ENCODE measurements around the gene RAB44.
A peak's percentile ranks its signal among the peaks of the same experiment; 100 is the strongest.

The RAB44 gene

DNA sequence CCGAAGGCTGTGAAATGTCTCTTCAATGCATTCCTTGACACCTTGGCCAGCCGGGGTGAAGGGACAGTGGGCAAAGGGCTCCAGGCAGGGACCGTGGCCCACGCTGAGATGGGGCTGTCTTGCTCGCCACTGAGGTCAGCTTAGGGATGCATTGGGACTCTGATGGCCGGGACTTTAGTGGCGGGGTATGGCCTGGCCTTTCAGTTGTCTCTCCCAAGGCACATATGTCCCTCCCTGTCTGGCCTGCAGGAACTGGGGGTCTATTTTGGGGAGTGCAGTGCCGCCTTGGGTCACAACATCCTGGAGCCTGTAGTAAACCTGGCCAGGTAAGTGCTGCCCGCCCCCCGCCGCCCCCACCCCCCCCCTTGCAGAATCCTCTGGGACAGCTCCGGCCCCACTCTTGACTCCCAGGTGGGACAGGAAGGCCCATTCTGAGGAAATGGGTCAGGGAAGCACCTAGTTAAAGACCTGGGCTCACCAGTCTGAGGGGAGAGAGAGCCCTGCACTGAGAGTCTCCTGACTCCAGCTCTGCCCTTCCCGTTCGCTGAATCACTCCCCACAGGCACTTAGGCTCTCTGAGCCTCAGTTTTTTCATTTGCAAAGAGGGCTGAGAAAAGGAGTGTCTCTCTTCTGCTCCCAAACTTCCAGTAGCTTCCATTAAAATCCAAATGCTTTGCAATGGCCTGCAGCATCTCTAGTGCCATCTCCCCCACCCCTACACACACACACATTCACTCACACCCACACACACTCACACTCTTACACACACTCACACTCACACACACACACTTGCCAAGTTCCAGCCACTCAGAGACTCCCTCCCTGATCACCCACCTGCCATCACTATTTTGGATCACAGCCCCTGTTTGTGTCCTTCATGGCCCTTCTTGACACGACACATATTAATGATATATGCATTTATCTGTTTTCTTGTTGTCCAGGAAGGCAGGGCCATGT, 33.1 kb downstream of the RAB44 start:
- DNase-seq (ENCODE audit: extremely low read depth, low read depth) = no peak
- H3K4me3 ChIP-seq (replicated peaks; ENCODE audit: low read depth, low read length) = no peak overlapping the region
- TF ChIP-seq, protein P1, sequence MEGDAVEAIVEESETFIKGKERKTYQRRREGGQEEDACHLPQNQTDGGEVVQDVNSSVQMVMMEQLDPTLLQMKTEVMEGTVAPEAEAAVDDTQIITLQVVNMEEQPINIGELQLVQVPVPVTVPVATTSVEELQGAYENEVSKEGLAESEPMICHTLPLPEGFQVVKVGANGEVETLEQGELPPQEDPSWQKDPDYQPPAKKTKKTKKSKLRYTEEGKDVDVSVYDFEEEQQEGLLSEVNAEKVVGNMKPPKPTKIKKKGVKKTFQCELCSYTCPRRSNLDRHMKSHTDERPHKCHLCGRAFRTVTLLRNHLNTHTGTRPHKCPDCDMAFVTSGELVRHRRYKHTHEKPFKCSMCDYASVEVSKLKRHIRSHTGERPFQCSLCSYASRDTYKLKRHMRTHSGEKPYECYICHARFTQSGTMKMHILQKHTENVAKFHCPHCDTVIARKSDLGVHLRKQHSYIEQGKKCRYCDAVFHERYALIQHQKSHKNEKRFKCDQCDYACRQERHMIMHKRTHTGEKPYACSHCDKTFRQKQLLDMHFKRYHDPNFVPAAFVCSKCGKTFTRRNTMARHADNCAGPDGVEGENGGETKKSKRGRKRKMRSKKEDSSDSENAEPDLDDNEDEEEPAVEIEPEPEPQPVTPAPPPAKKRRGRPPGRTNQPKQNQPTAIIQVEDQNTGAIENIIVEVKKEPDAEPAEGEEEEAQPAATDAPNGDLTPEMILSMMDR (IDR thresholded peaks at IDR 0.05; ENCODE audit: low read depth, low read length, missing control alignments) = no peak

DNA sequence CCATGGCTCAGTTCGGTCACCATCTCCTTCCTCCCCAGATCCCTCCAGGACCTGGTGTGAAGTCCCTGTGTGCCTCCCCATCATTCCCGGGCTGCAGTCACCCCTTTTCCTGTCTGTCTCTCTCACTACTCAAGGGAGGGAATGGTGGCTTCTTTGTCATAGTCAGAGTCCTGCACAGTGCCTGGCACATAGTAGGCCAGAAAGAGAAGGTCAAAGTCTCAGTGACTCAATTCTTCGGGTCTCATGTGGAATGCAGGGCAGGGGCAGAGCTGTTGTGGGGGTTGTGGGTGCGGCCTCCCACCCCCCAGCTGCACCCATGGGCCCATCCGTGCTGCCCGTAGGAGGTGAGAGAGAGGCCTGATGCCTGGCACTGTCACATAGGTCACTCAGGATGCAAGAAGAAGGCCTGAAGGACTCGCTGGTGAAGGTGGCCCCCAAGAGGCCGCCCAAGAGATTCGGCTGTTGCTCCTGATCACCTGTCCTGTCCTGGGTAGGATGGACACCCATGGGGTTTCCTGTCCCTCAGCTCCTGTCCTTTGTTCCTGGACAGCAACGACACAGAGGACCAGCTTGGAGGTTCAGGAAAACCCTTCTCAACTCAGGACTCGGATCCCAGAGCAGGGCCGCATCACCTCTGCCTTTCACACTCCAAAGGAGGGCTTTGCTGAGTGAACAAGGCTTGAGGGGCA, 34.1 kb downstream of the RAB44 start:
- TF ChIP-seq, protein P1 (IDR thresholded peaks at IDR 0.05; ENCODE audit: low read depth, low read length, missing control alignments) = no peak
- DNase-seq (ENCODE audit: extremely low read depth, low read depth) = no peak
- no peak overlapping the region for H3K4me3 ChIP-seq (replicated peaks; ENCODE audit: low read depth, low read length)

GRCh38 chr6:36733300-36733699, 35.7 kb downstream of the RAB44 start:
- H3K4me3 ChIP-seq (replicated peaks; ENCODE audit: low read depth, low read length) = no peak overlapping the region
- no peak for DNase-seq (ENCODE audit: extremely low read depth, low read depth)
- TF ChIP-seq, protein P1 (IDR thresholded peaks at IDR 0.05; ENCODE audit: low read depth, low read length, missing control alignments) = no peak

- no peak overlapping the region for H3K4me3 ChIP-seq (replicated peaks; ENCODE audit: low read depth, low read length)
- TF ChIP-seq, protein P1 (IDR thresholded peaks at IDR 0.05; ENCODE audit: low read depth, low read length, missing control alignments) = no peak
- DNase-seq (ENCODE audit: extremely low read depth, low read depth) = no peak
These were observed 36.9 kb downstream of the RAB44 start for GRCh38 chr6:36734486-36735060.

DNA sequence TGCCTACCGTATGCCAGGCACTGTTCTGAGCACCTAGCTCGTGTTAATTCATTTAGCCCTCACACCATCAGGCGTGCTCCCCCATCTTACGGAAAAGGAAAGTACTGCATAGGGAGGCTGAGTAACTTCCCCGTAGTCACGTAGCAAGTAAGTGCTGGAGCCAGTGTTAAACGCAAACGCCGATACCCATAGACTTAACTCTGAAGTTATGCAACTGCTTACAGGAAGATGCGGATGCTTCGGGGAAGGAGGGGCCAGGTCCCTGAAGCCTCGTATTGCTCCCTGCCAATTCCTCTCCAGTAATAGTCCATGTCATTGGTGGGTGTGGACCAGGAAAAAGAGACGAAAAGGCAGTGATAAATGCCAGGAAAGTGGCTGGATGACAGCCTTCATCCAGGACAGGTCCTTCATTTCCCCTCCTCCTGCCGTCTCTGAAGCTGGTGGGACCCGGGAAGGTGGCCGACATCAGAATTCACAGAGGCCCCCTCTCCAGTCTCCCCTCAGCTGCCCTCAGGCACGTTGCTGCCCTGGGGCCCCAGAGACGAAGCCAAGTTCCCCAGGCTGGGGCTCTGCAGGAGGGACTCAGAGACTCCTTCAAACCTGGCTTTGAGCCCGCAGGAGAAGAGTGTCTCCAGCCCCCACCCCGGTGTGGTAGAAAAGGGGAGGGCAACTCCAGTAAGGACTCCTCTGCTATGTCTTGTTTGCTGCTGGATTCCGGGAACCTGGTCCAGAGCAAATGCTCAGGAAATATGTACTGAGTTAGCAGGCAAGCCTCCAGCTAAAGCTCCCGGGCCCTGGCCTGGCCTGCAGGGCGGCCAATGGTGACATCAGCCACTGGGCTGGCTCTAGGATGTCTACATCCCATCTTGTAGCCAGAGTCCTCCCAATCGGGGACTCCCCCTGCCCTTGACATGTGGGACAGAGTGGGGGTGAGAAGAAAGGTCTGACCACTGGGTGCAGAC, 37.8 kb downstream of the RAB44 start:
- no peak overlapping the region for H3K4me3 ChIP-seq (replicated peaks; ENCODE audit: low read depth, low read length)
- DNase-seq (ENCODE audit: extremely low read depth, low read depth) = peak; percentile 33

More for the DNA sequence above, 37.8 kb downstream of the RAB44 start:
- TF ChIP-seq, protein P1 (IDR thresholded peaks at IDR 0.05; ENCODE audit: low read depth, low read length, missing control alignments) = no peak

All from HFF-Myc (cell line).